Nephron (organoid): Measurements from ENCODE around the gene CEP78.

Experiments used
- H3K27ac Mint-ChIP-seq, 3 experiments: 2 replicates each; pipeline ENCODE4 v1.8.0; 2020; ENCODE audit warnings: mixed read lengths in 3 of 3, mild to moderate bottlenecking in 2 of 3, moderate library complexity in 1 of 3
- H3K27me3 Mint-ChIP-seq: 2 replicates; pipeline ENCODE4 v1.8.0; 2021; ENCODE audit warnings: low read depth, mild to moderate bottlenecking, moderate library complexity, mixed read lengths
- H3K36me3 Mint-ChIP-seq: 2 replicates; pipeline ENCODE4 v1.8.0; 2020; ENCODE audit warnings: low read depth, mixed read lengths
- H3K4me1 Mint-ChIP-seq: 2 replicates; pipeline ENCODE4 v1.8.0; 2020; ENCODE audit warnings: mixed read lengths
- H3K4me3 Mint-ChIP-seq, 3 experiments: 2 replicates each; pipeline ENCODE4 v1.8.0; 2020; ENCODE audit warnings: mild to moderate bottlenecking in 3 of 3, mixed read lengths in 3 of 3, moderate library complexity in 2 of 3
- H3K9me3 Mint-ChIP-seq: 2 replicates; pipeline ENCODE4 v1.8.0; 2020; ENCODE audit warnings: mixed read lengths
- TF ChIP-seq, protein P1 (sequence below), 3 experiments: fragments of 200-600 bp; sonication (generic); IDR thresholded peaks; one replicate each; pipeline ENCODE4 v1.5.0; 2021; ENCODE audit warnings: antibody characterized with exemption in 3 of 3; ENCODE audit not compliant: unreplicated experiment in 3 of 3

CEP78 gene

DNA sequence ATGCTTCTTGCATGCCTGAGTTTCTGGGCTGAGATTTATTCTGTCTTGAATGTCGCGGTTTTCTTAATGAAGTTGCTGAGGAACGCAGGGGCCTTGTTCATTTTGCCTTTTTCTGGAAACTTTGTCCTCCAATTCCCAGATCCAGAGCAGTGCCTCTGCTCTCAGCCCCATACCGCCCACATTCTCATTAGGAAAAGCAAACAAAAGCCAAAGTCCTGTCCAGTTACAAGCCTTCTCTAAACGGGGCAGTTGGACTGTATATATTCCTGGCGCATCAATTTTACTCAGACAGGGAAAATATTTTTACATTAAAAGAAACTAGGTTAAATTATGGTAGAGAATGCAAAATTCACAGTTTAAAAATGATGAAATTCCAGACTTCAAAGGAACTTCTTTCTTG is 59.9 kb downstream of the CEP78 start:
- TF ChIP-seq, protein P1, sequence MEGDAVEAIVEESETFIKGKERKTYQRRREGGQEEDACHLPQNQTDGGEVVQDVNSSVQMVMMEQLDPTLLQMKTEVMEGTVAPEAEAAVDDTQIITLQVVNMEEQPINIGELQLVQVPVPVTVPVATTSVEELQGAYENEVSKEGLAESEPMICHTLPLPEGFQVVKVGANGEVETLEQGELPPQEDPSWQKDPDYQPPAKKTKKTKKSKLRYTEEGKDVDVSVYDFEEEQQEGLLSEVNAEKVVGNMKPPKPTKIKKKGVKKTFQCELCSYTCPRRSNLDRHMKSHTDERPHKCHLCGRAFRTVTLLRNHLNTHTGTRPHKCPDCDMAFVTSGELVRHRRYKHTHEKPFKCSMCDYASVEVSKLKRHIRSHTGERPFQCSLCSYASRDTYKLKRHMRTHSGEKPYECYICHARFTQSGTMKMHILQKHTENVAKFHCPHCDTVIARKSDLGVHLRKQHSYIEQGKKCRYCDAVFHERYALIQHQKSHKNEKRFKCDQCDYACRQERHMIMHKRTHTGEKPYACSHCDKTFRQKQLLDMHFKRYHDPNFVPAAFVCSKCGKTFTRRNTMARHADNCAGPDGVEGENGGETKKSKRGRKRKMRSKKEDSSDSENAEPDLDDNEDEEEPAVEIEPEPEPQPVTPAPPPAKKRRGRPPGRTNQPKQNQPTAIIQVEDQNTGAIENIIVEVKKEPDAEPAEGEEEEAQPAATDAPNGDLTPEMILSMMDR (IDR thresholded peaks at IDR 0.05; ENCODE audit: unreplicated experiment in 3 of 3) = no peak
- H3K9me3 Mint-ChIP-seq = no peaks in the 10 kb centered on the region
- H3K27ac Mint-ChIP-seq = peak overlapping the region; percentile 89 to 94 (median 90)
- peaks cover 62% of the 10 kb centered on the region for H3K4me1 Mint-ChIP-seq
- peaks cover 6% of the 10 kb centered on the region for H3K36me3 Mint-ChIP-seq
- H3K4me3 Mint-ChIP-seq = peak overlapping the region; percentile 88 to 94 (median 92)
- H3K27me3 Mint-ChIP-seq = peaks cover 7% of the 10 kb centered on the region

GRCh38 chr9:78296201-78296892 is 60.5 kb downstream of the CEP78 start:
- Mint-ChIP-seq H3K4me3 (peak overlapping the region; percentile 88 to 94 (median 92)), H3K9me3 (no peaks in the 10 kb centered on the region), H3K36me3 (peaks cover 8% of the 10 kb centered on the region), H3K4me1 (peaks cover 56% of the 10 kb centered on the region), H3K27me3 (peaks cover 7% of the 10 kb centered on the region), H3K27ac (peak overlapping the region; percentile 89 to 94 (median 90))
- TF ChIP-seq, protein P1 (IDR thresholded peaks at IDR 0.05; ENCODE audit: unreplicated experiment in 3 of 3) = no peak

DNA sequence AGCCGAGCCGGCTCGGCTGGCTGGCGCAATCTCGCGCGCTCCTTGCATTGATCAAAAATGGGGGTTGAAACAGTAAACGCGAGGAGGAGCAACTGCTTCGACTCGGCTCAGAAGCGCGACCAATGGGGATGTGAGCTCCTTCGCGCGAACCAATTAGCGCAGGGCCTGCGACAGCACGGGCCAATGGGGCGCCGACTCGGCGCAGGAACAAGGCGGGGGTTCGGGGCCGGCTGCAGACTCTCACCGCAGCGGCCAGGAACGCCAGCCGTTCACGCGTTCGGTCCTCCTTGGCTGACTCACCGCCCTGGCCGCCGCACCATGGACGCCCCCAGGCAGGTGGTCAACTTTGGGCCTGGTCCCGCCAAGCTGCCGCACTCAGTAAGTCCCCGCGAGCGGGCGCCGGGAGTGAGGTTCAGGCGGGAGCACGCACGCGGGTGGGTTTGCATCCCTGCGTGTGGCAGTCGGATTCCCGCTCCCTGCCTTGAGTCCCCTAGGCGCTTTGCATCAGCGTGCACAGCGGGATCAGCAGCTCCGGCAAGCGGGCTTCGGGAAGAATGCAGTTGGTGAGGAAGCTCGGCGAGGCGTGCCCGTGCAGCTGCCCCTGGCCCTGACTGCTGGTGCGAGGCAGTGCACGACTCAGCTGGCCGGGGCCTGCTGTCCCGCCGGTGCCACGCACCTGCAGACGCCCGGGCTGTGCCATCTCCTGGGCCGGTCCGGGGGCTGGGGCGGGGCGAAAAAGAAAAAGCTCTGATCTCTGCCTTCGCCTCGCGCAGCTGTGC is 61.2 kb downstream of the CEP78 start, which contains the start of gene PSAT1:
TSS of gene PSAT1 (plus strand) at position 233 of the 779 bp plus-strand sequence. CDS start at position 319, 86 bp downstream.
- Mint-ChIP-seq H3K27ac (peak within 1 kb of the TSS; percentile 89 to 94 (median 90)), H3K4me3 (peak within 1 kb of the TSS; percentile 88 to 94 (median 92)), H3K27me3 (peaks cover 7% of the 10 kb centered on the region), H3K36me3 (peaks cover 16% of the 10 kb centered on the region), H3K9me3 (no peaks in the 10 kb centered on the region), H3K4me1 (peaks cover 49% of the 10 kb centered on the region)
- TF ChIP-seq, protein P1 (IDR thresholded peaks at IDR 0.05; ENCODE audit: unreplicated experiment in 3 of 3) = no peak

GRCh38 chr9:78297672-78297961 is 61.7 kb downstream of the CEP78 start:
- Mint-ChIP-seq H3K4me3 (peak overlapping the region; percentile 88 to 94 (median 92)), H3K36me3 (peaks cover 17% of the 10 kb centered on the region), H3K4me1 (peaks cover 45% of the 10 kb centered on the region), H3K27ac (peak overlapping the region; percentile 89 to 94 (median 90)), H3K27me3 (peaks cover 7% of the 10 kb centered on the region), H3K9me3 (no peaks in the 10 kb centered on the region)
- TF ChIP-seq, protein P1 (IDR thresholded peaks at IDR 0.05; ENCODE audit: unreplicated experiment in 3 of 3) = no peak

GRCh38 chr9:78298046-78298765 is 62.3 kb downstream of the CEP78 start:
- Mint-ChIP-seq H3K27ac (peak overlapping the region; percentile 89 to 94 (median 90)), H3K9me3 (no peaks in the 10 kb centered on the region), H3K27me3 (peaks cover 7% of the 10 kb centered on the region), H3K36me3 (peaks cover 19% of the 10 kb centered on the region), H3K4me1 (peaks cover 39% of the 10 kb centered on the region), H3K4me3 (peak overlapping the region; percentile 88 to 94 (median 92))
- TF ChIP-seq, protein P1 (IDR thresholded peaks at IDR 0.05; ENCODE audit: unreplicated experiment in 3 of 3) = no peak
